KG1 (cell line): ENCODE data around the gene ARHGEF12.

Experiments used
- DNase-seq: peaks from one replicate; lab custom pipeline; 2025; lab: John Stamatoyannopoulos, UW

The ARHGEF12 gene

GRCh38 chr11:120385655-120386054 lies 49.4 kb downstream of the ARHGEF12 start:
- no peak for DNase-seq

GRCh38 chr11:120386318-120386717 lies 50.1 kb downstream of the ARHGEF12 start:
- no peak for DNase-seq

- no peak for DNase-seq
Measured at GRCh38 chr11:120386774-120387371, 50.7 kb downstream of the ARHGEF12 start.

- DNase-seq, result no peak
Measured at GRCh38 chr11:120388261-120388660, 52.0 kb downstream of the ARHGEF12 start.

GRCh38 chr11:120389693-120390584 lies 53.7 kb downstream of the ARHGEF12 start:
- no peak for DNase-seq

GRCh38 chr11:120390585-120390922 lies 54.3 kb downstream of the ARHGEF12 start:
- no peak for DNase-seq

- no peak for DNase-seq
Measured at GRCh38 chr11:120391292-120391691, 55.1 kb downstream of the ARHGEF12 start.

- DNase-seq, result no peak
Measured at GRCh38 chr11:120391854-120392253, 55.6 kb downstream of the ARHGEF12 start.

- DNase-seq, result no peak
Measured at GRCh38 chr11:120392314-120392713, 56.1 kb downstream of the ARHGEF12 start.

- DNase-seq, result no peak
Measured at GRCh38 chr11:120392793-120393192, 56.6 kb downstream of the ARHGEF12 start.

GRCh38 chr11:120394119-120394518 lies 57.9 kb downstream of the ARHGEF12 start:
- DNase-seq, result no peak

- DNase-seq, result no peak
Measured at GRCh38 chr11:120395778-120396177, 59.6 kb downstream of the ARHGEF12 start.

- no peak for DNase-seq
Measured at GRCh38 chr11:120398132-120398531, 61.9 kb downstream of the ARHGEF12 start.

- no peak for DNase-seq
Measured at GRCh38 chr11:120399307-120399706, 63.1 kb downstream of the ARHGEF12 start.

GRCh38 chr11:120400564-120401364 lies 64.6 kb downstream of the ARHGEF12 start:
- no peak for DNase-seq

GRCh38 chr11:120401506-120401905 lies 65.3 kb downstream of the ARHGEF12 start:
- no peak for DNase-seq

- DNase-seq, result no peak
Measured at GRCh38 chr11:120403966-120404365, 67.8 kb downstream of the ARHGEF12 start.

- DNase-seq, result no peak
Measured at GRCh38 chr11:120404495-120404894, 68.3 kb downstream of the ARHGEF12 start.

- no peak for DNase-seq
Measured at GRCh38 chr11:120409655-120410054, 73.4 kb downstream of the ARHGEF12 start.

GRCh38 chr11:120410622-120411380 lies 74.6 kb downstream of the ARHGEF12 start:
- no peak for DNase-seq

GRCh38 chr11:120413480-120413879 lies 77.3 kb downstream of the ARHGEF12 start:
- DNase-seq, result no peak

- no peak for DNase-seq
Measured at GRCh38 chr11:120420572-120420971, 84.4 kb downstream of the ARHGEF12 start.
